Measurements from ENCODE around the gene MTX3.

MTX3 gene

GRCh38 chr5:79983618-79984017, 7.4 kb downstream of the MTX3 start:
- DNase-seq (ENCODE audit: low spot score) = no peak
- no peak for FAIRE-seq

DNA sequence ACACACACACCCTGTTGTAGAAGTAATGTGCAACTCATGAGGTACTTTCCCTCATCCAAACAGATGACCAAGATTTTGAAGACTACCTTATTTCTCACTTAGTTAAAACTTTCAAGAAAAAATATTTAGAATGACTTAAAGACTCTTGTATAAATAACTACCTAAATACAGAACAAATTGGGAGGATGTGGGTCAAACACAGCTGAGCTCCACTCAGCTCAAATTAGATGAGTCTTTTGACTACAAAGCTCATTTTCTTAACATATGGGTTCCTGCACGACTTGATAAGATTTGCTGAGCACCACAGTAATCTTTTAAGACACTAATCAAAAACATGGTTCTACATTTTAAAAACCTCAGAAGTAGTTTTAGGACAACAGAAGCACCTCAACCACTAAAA, 8.9 kb downstream of the MTX3 start:
- DNase-seq (ENCODE audit: low spot score) (no peak), FAIRE-seq (no peak)

GRCh38 chr5:79976759-79977515, 14.1 kb downstream of the MTX3 start:
- no peak for DNase-seq (ENCODE audit: low spot score)
- FAIRE-seq = no peak

- FAIRE-seq = no peak
- no peak for DNase-seq (ENCODE audit: low spot score)
Measured at GRCh38 chr5:79975422-79975821, 15.6 kb downstream of the MTX3 start.

DNA sequence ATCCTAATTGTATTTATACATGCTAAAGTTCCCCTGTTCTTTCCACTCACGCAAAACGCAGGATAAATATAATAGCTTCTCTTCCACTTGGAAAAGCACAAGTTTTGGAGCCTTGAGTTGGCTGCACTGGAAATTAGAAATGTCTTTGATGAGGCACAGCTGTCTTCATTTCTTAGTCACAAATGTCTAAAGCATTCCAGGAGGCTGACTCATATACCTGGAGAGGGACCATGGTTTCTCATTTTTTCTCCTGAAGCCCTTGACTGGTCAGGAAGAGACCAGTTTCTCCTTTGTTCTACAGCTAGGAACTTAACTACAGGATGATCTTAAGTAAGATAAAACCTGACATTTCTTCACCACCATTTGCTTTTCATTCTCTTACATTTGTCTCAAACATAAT, 16.2 kb downstream of the MTX3 start:
- FAIRE-seq = no peak
- peak; percentile 60 for DNase-seq (ENCODE audit: low spot score)

GRCh38 chr5:79973996-79974395, 17.1 kb downstream of the MTX3 start:
- FAIRE-seq (no peak), DNase-seq (ENCODE audit: low spot score) (no peak)

DNA sequence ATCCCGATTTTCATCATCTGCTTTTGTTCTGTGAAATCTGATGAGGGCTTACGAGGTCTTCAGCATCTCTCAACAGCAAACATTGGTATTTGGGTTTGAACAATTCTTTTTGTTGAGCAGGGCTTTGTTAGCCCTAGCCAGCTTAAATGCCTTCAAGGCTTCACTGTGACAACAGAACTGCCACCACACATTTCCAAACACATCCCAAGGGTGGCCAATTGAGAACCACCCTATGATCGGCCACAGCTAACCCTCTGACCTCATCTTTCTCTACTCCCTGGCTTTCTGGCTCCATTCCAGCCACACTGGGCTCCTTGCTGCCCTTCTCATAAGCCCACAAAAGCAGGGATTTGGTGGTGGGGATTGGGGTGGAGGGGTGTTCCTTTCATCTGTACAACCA, 17.6 kb downstream of the MTX3 start:
- DNase-seq (ENCODE audit: low spot score) = no peak

DNA sequence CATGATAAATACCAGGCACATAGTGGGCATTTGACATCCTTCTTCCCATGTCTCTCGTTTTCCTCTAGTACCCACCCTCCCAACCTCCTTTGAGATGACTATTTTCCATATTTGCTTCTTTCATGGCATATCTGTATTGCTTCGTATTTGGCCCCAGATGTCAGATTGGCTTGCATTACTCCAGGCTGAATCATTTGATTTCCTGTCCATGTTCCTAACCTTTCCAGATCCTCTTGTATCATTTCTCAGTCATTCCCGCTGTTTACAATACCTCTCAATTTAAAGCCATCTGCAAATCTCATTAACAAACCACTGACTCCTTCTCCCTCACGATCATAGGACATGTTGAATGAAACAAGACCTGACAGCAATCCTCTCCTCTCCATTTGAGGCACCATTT, 19.9 kb downstream of the MTX3 start:
- FAIRE-seq (no peak), DNase-seq (ENCODE audit: low spot score) (no peak)

More for the DNA sequence above, 17.6 kb downstream of the MTX3 start:
- no peak for FAIRE-seq

DNA sequence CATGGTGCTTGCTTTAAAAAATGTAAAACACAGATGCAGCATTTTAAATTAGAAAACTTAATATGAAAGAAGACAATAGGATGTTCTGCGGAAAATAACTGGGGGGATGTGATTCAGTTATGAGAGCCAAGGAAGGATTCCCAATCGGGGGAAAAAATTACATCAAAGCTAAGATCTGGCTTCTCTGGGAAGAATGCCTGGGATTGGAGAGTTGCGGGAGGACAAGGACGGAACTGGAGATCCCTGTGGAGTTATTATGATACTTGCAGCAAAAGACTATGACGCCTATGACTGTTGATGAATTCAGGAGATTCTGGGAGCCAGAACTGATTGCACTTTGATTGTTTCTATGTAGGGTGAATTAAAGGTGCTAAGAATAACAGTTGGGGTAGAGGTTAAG, 24.6 kb downstream of the MTX3 start:
- DNase-seq (ENCODE audit: low spot score) (no peak), FAIRE-seq (no peak)

DNA sequence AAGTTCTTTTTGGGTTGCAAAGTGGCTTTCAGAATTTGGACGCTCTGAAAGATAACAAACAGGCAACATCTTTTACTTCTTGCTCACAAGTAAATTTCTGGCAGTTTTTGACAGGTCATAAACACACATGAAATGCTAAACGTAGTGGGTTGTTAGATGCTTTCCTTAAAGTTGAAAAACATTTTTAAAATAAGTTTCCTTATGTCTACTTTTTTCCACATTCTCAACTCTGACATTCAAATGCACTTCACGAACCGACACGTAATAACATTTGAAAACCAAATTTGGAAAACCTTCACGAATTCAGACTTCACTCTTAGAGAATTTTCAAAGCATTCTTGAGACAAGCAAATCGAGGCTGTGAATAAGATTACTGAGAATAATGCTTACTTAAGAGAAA, 26.9 kb downstream of the MTX3 start:
- FAIRE-seq (no peak), DNase-seq (ENCODE audit: low spot score) (no peak)

DNA sequence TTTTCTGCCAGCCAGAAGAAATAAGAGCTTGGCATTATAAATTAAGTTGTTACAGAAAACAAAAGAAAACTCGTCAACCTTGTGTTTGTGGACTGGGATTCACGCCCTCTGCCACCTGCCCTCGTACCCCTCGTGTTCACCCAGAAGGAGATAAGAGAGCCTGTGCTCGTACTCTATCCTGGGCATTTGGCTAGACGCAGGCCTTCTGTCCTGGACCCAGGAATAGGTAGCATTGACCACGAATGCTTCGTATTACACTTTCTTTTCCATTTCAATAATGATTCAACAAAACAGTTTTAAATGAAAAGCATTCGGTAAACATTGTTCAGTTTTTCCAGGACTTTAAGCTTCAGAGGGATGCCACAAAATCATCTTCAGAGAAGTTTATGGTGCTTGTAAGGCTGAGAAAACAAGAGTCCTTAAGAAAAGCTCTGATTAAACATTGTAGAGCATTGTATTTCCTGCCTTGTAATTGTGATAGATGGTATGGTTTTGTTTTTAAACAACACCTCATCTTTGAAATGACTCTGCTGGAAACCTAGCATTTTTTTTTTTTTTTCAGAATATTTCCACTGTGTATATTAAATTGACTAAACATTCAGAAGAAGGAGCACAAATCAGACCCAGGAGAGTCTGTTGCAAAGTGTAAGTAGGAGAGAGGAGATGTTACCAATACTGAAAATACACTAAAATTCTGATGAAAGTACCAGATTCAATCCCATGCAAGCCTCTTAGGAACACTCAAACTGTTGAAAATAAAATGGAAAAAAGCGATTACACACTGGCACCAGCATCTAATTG, 27.6 kb downstream of the MTX3 start:
- FAIRE-seq (no peak), DNase-seq (ENCODE audit: low spot score) (no peak)

- peak; percentile 29 for DNase-seq (ENCODE audit: low spot score)
- FAIRE-seq = no peak
Measured at GRCh38 chr5:79962575-79963222, 28.4 kb downstream of the MTX3 start.

- FAIRE-seq (no peak), DNase-seq (ENCODE audit: low spot score) (no peak)
Measured at GRCh38 chr5:79961716-79962574, 29.1 kb downstream of the MTX3 start.

- no peak for FAIRE-seq
Measured at GRCh38 chr5:79959407-79959806, 31.7 kb downstream of the MTX3 start.

DNA sequence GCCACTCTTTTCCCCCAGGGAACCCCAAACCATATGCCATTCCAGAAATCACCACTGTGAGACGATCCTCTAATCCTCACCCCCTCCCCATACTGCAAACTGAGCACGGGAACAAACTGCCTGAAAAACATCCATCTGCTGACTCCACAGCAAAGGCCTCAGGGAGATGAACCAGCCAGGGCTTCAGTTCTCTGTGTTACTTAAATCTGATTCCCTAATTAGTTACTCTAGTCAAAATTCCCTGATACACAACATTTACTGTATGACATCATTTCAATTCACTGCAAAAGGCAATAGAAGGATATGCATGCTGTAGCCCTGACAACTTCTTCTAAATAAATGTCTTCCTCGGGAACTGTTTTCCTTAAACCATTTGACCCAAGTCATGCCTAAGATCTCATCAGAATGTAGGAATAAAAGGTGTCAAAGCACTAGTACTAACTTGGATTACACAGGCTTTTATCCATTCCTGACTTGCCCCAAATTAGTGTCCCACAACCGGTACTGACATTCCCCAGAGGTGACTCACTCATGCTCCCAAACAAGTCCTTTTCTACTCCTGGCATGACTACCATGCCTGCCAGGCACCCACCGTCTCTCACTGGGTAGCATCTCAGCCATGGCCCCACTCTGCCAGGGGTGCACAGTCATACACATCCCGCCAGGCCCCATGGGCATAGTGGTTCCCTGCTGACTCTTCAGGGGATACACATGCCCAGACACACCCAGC, 35.0 kb downstream of the MTX3 start:
- peak; percentile 86 for FAIRE-seq
- DNase-seq (ENCODE audit: low spot score) = peak; percentile 87

More at GRCh38 chr5:79959407-79959806, 31.7 kb downstream of the MTX3 start:
- no peak for DNase-seq (ENCODE audit: low spot score)

- FAIRE-seq (no peak), DNase-seq (ENCODE audit: low spot score) (no peak)
Measured at GRCh38 chr5:79955356-79955895, 35.6 kb downstream of the MTX3 start.

- FAIRE-seq (no peak), DNase-seq (ENCODE audit: low spot score) (no peak)
Measured at GRCh38 chr5:79954620-79955019, 36.4 kb downstream of the MTX3 start.

GRCh38 chr5:79947567-79947966, 43.5 kb downstream of the MTX3 start:
- FAIRE-seq (no peak), DNase-seq (ENCODE audit: low spot score) (no peak)

DNA sequence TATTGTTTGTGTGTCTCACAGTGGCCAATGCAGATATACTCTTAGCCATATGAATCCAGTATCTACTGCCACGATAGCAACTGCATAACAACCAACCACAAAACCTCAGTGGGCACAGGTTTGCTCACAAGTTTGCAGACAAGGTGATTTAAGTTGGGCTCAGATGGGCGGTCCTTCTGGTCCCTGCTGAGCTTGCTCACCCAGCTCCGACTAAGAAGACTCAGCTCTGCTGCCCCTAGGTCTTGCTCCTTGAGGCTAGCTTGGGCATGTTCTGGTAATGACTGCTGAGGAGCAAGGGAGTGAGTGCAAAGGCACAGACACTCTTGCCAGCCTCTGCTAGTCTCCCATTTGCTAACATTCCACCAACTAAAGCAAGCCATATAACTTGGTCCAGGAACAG, 52.6 kb downstream of the MTX3 start:
- FAIRE-seq (no peak), DNase-seq (ENCODE audit: low spot score) (no peak)

DNA sequence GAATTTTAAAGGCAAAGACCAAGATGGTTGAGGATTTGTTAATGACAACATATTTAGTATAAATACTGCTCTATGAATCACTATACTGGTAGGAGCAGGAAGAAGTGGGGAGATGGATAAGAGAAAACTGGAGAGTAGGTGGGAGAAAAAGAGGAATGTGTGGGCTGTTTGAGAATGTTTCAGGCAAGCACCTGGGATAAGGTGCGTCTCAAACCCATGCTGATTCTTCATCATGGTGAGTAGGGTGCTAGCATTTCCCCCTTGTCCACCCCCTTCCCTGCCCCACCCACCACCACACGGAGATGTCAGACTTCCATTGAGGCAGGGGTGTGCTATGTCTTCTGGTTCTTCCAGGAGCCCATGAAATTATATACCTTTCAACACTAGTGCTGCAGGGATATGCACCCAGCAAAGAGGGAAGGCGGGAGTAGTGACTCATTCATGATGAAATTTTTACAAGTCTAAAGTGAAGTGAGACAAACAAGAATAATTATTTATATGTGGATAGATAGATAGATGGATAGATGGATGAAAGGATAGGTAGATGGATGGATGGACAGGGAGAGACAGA, 54.3 kb downstream of the MTX3 start:
- DNase-seq (ENCODE audit: low spot score) = no peak
- no peak for FAIRE-seq
